NCI-H446 treated with DMSO at 0.1 percent for 48 hours (cell line): Measurements from ENCODE around the gene UFD1.

Source experiments
- DNase-seq: peaks from one replicate; lab custom pipeline; 2025; lab: John Stamatoyannopoulos, UW

UFD1 gene

GRCh38 chr22:19496324-19496630 lies 17.3 kb upstream of the UFD1 start:
- no peak for DNase-seq

- DNase-seq = no peak
These were observed 16.8 kb upstream of the UFD1 start for GRCh38 chr22:19495562-19496323.

DNA sequence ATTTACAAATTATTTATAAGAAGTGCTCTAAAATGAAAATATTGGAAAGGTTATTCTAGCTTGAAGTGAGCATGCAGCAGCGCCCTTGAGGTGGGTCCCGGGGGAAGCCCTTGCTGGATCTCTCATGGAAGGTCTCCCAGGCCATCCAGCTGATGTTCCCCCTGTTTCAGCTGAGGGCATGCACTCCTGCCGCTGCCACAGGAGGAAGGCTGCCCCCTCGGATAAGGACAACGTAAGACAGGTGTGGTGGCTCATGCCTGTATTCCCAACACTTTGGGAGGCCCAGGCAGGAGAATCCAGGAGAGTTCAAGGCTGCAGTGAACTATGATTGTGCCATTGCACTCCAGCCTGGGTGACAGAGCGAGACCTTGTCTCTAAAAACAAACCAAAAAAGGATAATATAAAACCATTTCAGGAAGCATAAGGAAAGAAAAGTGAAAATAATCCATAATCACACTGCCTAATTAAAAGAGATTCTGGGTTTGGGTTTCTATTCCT lies 15.7 kb upstream of the UFD1 start:
- DNase-seq = no peak

DNA sequence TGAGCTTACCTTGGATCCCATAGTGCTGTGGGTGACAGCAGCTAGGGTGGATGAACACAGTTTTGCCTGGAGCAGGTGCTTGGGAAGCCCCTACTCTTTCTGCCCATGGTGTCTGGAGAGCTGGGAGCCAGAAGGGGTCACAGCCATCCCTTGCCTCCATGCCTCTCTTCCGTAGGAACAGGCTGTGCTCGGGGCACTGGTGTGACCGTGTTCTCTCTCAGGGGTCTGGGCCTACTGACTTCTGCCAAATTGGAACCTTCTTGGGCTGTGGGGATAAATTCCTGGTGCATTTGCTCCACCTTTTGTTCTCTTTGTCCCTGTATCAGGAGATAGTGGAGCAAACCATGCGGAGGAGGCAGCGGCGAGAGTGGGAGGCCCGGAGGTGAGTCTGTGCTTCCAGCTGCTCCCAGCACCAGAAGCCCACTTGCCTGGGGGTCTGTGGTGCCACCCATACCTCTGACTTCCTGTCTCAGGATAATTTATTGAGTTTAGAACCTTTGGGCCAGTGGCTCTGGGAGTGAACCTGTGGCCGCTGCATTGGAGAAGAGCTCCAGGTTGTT lies 15.1 kb upstream of the UFD1 start:
- DNase-seq = no peak

DNA sequence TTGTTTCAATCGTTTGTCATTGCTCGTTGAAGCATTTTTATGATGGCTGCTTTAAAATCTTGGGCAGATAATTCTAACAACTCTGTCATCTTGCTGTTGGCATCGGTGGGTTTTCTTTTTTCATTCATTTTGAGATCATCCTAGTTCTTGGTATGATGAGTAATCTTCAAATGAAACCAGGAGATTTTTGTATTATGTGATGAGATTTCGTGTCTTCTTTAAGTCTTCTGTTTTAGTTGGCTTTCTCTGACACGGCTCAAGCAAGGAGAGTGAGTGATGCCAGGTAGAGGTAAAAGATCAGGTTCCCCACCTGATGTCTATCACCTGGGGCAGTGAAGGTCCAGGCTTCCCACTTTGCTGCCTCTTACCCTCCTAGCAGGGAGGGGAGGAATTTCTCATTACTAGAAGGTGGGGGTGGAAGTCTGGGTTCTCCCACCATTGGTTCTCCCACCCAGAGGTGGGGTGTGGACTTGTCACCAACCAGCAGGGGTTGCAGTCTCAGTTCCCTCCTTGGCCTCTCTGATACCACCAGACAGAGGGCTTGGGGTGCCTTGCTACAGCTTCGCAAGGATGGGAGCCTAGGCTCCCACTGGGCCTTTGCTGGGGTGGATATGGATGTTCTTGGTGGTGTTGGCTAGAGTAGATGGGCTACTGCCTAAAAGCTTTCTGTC lies 13.6 kb upstream of the UFD1 start:
- DNase-seq = no peak

- no peak for DNase-seq
These were observed 11.7 kb upstream of the UFD1 start for GRCh38 chr22:19490628-19491230.

DNA sequence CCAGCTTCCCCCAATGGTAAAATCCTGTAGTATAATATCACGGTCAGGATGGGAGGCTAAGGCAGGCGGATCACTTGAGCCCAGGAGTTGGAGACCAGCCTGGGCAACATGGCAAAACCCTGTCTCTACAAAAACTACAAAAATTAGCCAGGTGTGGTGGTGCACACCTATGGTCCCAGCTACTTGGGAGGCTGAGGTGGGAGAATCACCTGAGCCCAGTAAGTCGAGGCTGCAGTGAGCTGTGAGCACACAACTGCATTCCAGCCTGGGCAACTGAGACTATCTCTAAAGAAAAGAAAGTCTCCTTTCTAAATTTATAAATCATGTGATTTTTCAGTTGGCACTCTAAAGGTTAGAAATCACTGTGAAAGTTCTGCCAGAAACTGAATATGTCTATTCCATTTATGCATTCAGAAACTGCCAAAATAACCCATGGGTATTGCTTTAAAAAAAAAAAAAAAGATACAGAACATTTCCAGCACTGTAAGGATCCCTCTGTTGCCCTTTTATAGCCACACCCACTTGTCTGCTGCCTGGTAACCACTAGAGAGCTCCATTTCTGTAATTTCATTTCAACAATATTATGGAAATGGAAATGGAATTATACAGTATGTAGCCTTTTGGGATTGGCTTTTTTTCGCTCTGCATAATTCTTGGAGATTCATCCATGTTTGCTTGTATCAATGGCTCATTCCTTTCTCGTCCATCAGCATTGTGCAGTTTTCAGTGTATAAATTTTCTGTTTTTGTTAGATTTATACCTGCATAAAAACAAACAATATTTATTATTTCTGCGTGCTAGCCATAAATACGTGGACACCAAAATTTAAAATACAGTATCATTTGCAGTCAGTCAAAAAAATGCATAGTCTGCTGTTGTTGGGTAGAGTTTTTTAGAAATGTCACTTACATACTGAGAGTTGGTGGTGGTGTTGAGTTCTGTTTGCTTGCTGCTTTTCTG lies 10.2 kb upstream of the UFD1 start:
- no peak for DNase-seq

- DNase-seq = no peak
These were observed 9.3 kb upstream of the UFD1 start for GRCh38 chr22:19488285-19488684.

GRCh38 chr22:19483481-19484244 lies 4.7 kb upstream of the UFD1 start:
- DNase-seq = no peak

GRCh38 chr22:19482297-19482696 lies 3.3 kb upstream of the UFD1 start:
- no peak for DNase-seq

GRCh38 chr22:19480789-19481188 lies 1.8 kb upstream of the UFD1 start:
- no peak for DNase-seq

DNA sequence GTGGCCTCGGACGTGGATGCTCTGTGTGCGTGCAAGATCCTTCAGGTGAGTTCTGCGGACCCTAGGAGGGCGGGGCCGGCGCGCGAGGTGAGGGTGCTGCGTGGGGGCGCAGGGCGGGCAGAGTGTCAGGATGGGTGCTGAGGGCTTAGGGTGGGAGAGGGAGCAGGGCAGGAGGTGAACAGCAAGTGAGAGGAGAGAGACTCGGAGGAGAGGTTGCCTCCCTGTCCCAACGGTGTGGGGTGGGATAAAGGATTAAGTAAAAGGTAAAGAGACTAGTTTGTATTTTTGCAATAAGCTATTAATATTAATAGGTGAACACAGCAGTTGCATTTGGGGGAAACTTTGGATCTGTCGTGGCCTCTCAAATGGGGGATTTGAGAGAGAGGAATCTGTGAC lies 1.2 kb upstream of the UFD1 start:
- DNase-seq = no peak

DNA sequence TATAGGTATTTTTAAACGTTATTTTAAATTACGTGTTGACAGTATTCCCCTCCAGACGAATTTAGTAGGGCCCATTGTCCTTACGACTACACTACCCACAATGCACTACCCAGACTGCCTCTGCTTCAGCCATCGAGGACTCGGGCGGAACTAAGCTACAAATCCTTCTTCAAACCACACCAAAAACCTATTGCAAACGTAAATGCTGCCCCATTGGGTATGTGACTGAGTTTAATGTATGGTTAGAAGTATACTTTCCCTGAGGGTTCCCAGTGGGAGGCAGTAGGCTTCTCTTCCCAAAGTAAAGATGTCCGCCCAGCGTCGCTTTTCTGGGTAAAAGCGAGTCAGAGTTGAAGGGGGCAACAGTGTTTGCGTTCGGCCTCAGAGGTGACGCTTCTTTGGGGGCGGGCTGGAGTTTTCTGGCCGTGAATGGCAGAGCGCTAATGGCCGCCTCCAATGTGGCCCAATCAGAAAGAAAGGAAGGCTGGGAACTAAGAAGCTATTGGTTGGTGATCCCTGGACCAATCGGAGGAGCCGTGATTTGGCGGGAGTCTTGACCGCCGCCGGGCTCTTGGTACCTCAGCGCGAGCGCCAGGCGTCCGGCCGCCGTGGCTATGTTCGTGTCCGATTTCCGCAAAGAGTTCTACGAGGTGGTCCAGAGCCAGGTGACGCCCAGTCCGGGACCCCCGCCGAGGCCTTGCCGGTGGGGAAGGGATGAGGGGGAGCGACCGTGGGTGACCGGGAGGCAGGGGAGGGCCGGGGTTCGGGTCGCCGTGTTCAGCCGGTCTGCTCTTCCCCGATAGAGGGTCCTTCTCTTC lies 571 bp upstream of the UFD1 start, which contains the start of gene CDC45:
CDC45 (plus strand) TSS at position 566 of the 818 bp plus-strand sequence; CDS start at position 615, 49 bp downstream.
- DNase-seq = peak; percentile 98

DNA sequence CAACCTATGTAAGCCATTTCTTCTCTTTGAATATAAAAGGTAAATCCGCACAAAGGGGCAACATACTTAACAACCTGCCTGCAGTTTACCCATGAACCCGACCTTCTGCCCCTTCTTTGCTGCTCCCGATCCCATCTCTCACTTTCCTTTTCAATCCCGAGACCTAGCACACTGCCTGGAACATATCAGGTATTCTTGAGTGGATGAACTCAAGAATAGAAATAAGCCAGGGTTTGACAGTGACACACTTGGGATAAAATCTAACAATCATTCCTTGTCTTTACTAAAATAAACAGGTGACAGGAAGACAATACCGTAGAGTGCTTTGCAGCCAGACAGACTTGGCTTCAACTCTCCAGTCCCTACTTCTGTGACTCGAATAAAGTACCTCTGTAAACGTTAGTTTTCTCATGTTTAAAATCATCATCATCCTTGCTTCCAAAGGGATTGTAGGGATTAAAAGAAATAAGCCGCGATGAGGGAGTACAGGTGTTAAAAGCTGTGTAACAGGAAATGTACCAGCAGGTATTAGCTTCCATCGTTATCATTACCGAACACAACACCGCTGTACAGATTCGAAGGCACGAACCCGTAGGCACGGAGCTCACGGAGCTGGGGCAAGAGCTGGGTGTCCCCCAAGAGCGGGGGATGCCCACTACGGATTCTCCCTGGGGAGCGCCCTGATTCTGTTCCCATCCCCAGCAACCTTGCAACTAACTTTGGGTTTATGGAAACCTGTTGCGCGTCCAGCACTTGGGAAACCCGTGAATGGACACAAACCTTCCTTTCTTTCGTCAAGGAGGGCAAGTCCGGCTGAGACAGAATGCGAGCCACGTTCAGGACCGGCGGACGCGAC lies 720 bp downstream of the UFD1 start:
- no peak for DNase-seq

- DNase-seq = peak; percentile 20
These were observed 1.5 kb downstream of the UFD1 start for GRCh38 chr22:19477321-19478044.

DNA sequence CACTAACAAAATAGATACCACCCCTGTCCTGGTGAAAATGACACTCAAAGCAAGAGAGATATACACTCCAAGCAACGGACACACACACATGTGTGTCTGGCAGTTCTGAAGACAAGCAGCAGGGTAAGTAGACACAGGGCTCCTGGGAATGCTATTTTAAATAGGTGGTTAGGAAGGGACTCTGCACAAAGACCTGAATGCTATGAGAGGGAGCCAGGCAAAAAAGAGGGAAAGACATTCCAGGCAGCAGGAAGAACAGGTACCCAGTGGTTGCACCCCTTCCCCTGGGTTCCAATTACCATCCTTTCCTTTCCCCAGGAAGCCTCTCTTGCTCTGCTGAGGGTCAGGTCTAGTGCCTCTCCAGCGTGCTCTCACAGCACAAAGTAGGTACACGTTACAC lies 3.0 kb downstream of the UFD1 start:
- no peak for DNase-seq

- DNase-seq = no peak
These were observed 5.4 kb downstream of the UFD1 start for GRCh38 chr22:19473578-19473977.

GRCh38 chr22:19472233-19472632 lies 6.8 kb downstream of the UFD1 start:
- no peak for DNase-seq
